Left lung (tissue), 10 donors: ENCODE data around the gene KICS2. TPM values are rescaled to one million over a fixed set of nuclear protein-coding genes. Genes with fewer than 3 reads are reported as not detected.
A peak's percentile ranks its signal among the peaks of the same experiment; 100 is the strongest.

Source experiments
- ATAC-seq: fragments of 200-7000 bp; cut with Tn5 transposase; one replicate; pipeline ENCODE4 v1.9.1; 2020; ENCODE audit warnings: moderate library complexity
- DNase-seq, 4 donors: peaks; one replicate each; pipeline ENCODE4 v3.0.0-alpha.2; 2013 to 2020
- H3K27ac ChIP-seq, 2 donors: fragments of 200-600 bp; sonication (generic) in 1 of 2; one replicate each; pipeline versions ENCODE4 v1.5.0 to v1.8.0; 2020 to 2021
- H3K27me3 ChIP-seq, 2 donors: fragments of 200-600 bp; sonication (generic) in 1 of 2; one replicate each; pipeline versions ENCODE4 v1.5.0 to v1.8.0; 2020 to 2021
- H3K36me3 ChIP-seq, 2 donors: fragments of 200-600 bp; sonication (generic) in 1 of 2; one replicate each; pipeline versions ENCODE4 v1.5.0 to v1.8.0; 2020 to 2021
- H3K4me1 ChIP-seq, 2 donors: fragments of 200-600 bp; one replicate each; pipeline ENCODE4 v1.8.0; 2021
- H3K4me3 ChIP-seq, 2 donors: fragments of 200-600 bp; sonication (generic) in 1 of 2; one replicate each; pipeline versions ENCODE4 v1.5.0 to v1.8.0; 2020 to 2021; ENCODE audit warnings: mild to moderate bottlenecking in 1 of 2
- H3K9me3 ChIP-seq, 2 donors: fragments of 200-600 bp; sonication (generic) in 1 of 2; one replicate each; pipeline versions ENCODE4 v1.5.0 to v1.8.0; 2020 to 2021
- CTCF ChIP-seq, 2 donors: fragments of 200-600 bp; sonication (generic) in 1 of 2; IDR thresholded peaks; one replicate each; pipeline versions ENCODE4 v1.5.0 to v1.8.0; 2021; ENCODE audit warnings: antibody characterized with exemption in 2 of 2
- intact Hi-C, 2 donors: fragments of 100-400 bp; cut with DNase I; formaldehyde crosslinking; loops; one replicate each; pipeline versions ENCODE4 v1.11.2 to v1.14.2; 2022
- polyA plus RNA-seq, 6 donors: library from polyadenylated mRNA; unstranded; fragments of 120-200 nt; gene quantifications; one replicate each; pipeline ENCODE4 v1.2.1, GENCODE V29; 2013; ENCODE audit not compliant: insufficient read length in 6 of 6
- total RNA-seq, 2 donors: library from RNA; stranded (reverse); fragmentation: NEBNext Ultra II Directional; extraction: Animal tissue kit (Norgen Biotek cat#: 25700); gene quantifications; one replicate each; pipeline ENCODE4 v1.2.1, GENCODE V29; 2021
- donor health status: DM: no; HTN: yes; CAD: no.
- donor health status: DM: no; HTN: no; CAD: no.

The KICS2 gene
- total and polyA plus RNA-seq, 8 donors, result 3.7 to 7.8 (median 4.2) TPM

GRCh38 chr12:64187794-64188193 is 34.3 kb downstream of the KICS2 start:
- no peaks in the 10 kb centered on the region for H3K4me1 ChIP-seq
- H3K4me3 ChIP-seq, result no peak overlapping the region
- intact Hi-C loops, result no loop called here
- TF ChIP-seq CTCF (IDR thresholded peaks at IDR 0.05), result no peak
- ATAC-seq, result no peak
- H3K9me3 ChIP-seq, result no peaks in the 10 kb centered on the region
- H3K27me3 ChIP-seq, result no peaks in the 10 kb centered on the region
- peaks cover 0 to 6% of the 10 kb centered on the region in 2 donors for H3K36me3 ChIP-seq
- no peak overlapping the region for H3K27ac ChIP-seq
- DNase-seq, result no peak

- Histone ChIP-seq H3K27me3 (no peaks in the 10 kb centered on the region), H3K27ac (no peak overlapping the region), H3K4me3 (no peak overlapping the region), H3K36me3 (peaks cover 0 to 2% of the 10 kb centered on the region in 2 donors), H3K9me3 (no peaks in the 10 kb centered on the region), H3K4me1 (no peaks in the 10 kb centered on the region)
- ATAC-seq (peak; percentile 33), DNase-seq (no peak)
- TF ChIP-seq CTCF (IDR thresholded peaks at IDR 0.05), result no peak
- intact Hi-C loops, result no loop called here
Observed at GRCh38 chr12:64187370-64187769, 34.7 kb downstream of the KICS2 start.

DNA sequence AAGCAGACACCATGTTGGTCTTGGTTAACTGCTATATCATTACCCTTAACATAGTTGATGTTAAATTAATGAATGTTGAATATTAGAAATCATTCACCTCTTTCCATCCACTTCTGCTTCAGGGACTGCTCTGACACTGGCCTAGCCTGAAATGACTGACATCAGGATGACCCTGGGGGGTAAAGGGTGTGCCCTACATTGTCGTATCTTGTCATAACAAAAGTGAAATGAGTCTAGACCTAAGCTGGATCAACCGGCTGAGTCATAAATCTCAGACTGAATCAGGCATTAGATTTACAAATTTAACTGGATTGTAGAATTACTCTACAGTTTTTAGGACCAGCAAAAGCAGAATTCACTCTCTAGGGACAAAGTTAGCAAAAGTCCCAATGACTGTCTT is 35.3 kb downstream of the KICS2 start:
- Histone ChIP-seq H3K36me3 (no peaks in the 10 kb centered on the region), H3K27me3 (no peaks in the 10 kb centered on the region), H3K9me3 (no peaks in the 10 kb centered on the region), H3K4me3 (no peak overlapping the region), H3K4me1 (no peaks in the 10 kb centered on the region), H3K27ac (no peak overlapping the region)
- TF ChIP-seq CTCF (IDR thresholded peaks at IDR 0.05), result no peak
- ATAC-seq (peak; percentile 30), DNase-seq (no peak)
- intact Hi-C loops, result no loop called here

GRCh38 chr12:64184216-64184615 is 37.9 kb downstream of the KICS2 start:
- no peaks in the 10 kb centered on the region for H3K36me3 ChIP-seq
- H3K9me3 ChIP-seq, result no peaks in the 10 kb centered on the region
- TF ChIP-seq CTCF (IDR thresholded peaks at IDR 0.05), result no peak
- H3K27ac ChIP-seq, result no peak overlapping the region
- ATAC-seq (no peak), DNase-seq (no peak)
- H3K4me1 ChIP-seq, result no peaks in the 10 kb centered on the region
- no peak overlapping the region for H3K4me3 ChIP-seq
- intact Hi-C loops, result no loop called here
- H3K27me3 ChIP-seq, result no peaks in the 10 kb centered on the region

- intact Hi-C loops, result loop anchor here in 1 of 2 donors (2.0 kb wide), 1 partner anchor 339 kb away; no protein-coding TSS in a partner anchor
- DNase-seq, result peak in 2 of 4 donors; percentile 55 to 83
- H3K36me3 ChIP-seq, result no peaks in the 10 kb centered on the region
- peak; percentile 30 to 57 for TF ChIP-seq CTCF (IDR thresholded peaks at IDR 0.05)
- peak overlapping the region; percentile 67 to 72 for H3K27ac ChIP-seq
- no peaks in the 10 kb centered on the region for H3K9me3 ChIP-seq
- ATAC-seq, result peak; percentile 86
- no peak overlapping the region for H3K4me3 ChIP-seq
- no peaks in the 10 kb centered on the region for H3K4me1 ChIP-seq
- no peaks in the 10 kb centered on the region for H3K27me3 ChIP-seq
Observed at GRCh38 chr12:64181430-64182291, 40.4 kb downstream of the KICS2 start.
